SW480 (cell line): ENCODE results near the gene DAO.

ENCODE experiments used
- DNase-seq: peaks from one replicate; pipeline ENCODE4 v3.0.0-alpha.2; 2016; ENCODE audit warnings: low spot score

DAO gene

GRCh38 chr12:108918960-108919642 is 39.2 kb downstream of the DAO start:
- no peak for DNase-seq

DNA sequence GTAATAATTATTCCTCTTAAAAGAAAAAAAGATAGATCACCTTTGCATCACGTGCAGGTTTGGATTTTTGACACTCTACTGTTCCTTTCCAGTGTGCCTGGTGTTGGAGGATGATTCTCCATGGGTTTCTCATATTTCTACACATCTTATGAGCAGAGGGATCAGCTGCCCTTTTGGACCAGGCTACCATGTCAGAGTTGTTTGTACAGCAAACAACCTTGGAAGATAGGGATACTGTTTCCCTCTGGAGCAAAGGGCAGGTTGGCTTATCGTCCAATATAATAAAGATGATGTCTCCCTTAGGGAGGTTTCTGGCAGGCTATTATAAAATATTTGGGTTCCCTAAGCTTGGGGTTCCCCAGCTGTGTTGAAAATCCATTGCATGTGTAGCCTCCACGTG is 42.1 kb downstream of the DAO start:
- DNase-seq: no peak

GRCh38 chr12:108922918-108923317 is 43.0 kb downstream of the DAO start:
- DNase-seq: no peak

GRCh38 chr12:108928695-108929094 is 48.8 kb downstream of the DAO start:
- DNase-seq: no peak

DNA sequence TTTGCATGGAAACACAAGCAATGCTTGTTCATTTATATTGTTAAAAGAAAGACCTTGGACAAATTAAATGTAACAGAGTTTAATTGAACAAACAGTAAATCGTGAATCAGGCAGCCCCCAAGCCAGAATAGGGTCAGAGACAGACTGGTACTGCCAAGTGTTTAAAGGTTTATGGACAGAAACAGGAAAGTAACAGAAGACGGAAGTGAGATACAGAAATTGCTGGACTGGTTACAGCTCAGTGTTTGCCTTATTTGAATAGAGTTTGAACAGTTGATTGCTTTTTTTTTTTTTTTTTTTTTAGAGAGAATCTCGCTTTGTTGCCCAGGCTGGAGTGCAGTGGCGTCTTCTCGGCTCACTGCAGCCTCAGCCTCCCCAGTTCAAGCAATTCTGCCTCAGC is 50.3 kb downstream of the DAO start:
- no peak for DNase-seq

GRCh38 chr12:108930756-108931155 is 50.9 kb downstream of the DAO start:
- no peak for DNase-seq

- no peak for DNase-seq
Measured at GRCh38 chr12:108933949-108934348, 54.1 kb downstream of the DAO start.

DNA sequence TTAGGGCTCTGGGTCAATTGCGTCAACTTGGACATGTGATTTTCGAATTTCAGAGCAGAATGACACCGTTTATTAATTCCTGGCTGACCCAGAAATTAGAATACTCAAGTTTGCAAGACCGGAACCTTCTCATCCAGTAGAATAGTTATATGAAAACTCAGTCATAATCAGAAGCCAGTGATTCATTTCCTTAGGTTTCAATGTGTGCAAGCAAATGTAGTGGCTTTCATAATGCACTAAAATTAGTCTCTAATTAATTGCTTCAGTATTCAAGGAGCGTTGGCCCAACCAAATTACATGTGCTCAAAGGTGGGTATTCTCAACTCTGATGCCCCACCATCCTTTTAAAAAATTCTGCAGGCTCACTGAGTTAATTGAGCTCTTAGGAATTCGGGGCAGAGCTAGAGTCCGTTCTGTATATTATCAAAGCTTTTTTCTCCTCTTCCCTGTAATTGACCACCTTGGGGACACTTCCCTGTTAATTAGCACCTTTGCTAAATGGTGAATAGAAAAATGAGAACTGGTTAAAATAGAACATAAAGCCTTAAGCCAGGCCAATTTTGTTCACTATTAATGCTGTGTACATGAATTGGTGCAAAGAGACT is 55.4 kb downstream of the DAO start:
- no peak for DNase-seq

DNA sequence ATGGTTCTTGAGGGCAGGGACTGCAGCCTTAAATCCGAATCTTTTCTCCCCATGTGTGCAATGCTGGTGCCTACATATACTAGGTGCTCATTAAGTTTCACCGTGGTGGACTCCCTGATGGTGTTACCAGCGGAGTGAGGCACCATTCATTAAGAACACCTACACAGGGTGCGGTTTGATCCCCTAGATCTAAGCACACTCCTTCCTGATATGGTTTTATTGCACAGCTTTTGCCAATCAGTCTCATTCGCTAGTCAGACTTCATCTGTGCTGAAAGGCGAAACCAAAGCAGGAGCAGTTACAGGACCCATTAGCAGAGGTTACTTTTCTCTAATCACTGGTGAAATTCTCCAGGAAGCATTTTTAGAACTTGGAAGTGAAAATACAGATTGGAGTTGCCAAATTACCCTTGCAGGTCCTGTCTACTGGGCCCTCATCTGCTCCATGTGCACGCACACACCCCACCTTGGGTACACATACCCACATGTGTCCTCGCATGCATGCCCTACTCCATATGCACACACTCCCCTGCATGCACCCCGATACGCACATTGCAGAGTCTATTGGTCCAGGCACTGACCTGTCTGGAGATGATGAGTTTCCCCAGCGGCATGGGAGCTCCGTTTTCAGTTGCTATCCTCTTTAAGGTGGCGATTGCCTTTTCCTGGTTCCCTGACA is 58.5 kb downstream of the DAO start:
- no peak for DNase-seq

GRCh38 chr12:108939594-108939993 is 59.7 kb downstream of the DAO start:
- peak; percentile 48 for DNase-seq

- DNase-seq: peak; percentile 6
Measured at GRCh38 chr12:108940138-108940537, 60.2 kb downstream of the DAO start.

DNA sequence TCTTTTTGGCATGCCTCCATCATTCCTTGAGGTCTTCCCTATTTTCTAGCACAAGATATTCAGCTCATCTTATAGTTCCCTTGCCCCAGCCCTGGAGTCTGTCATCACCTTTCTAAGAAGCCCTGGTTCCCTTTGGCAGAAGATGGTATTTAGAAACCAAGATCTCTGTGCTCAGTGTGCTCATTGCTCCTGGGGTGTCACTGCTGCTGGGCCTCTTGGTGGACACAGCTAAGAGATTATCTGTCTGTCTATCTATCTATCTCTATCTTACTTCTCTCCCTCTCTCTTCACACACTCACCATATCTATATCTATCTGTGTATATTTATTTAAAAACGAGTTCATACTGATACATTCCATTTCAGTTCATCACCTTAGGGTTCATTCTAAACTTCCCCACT is 67.2 kb downstream of the DAO start:
- no peak for DNase-seq

- no peak for DNase-seq
Measured at GRCh38 chr12:108948367-108948766, 68.5 kb downstream of the DAO start.

DNA sequence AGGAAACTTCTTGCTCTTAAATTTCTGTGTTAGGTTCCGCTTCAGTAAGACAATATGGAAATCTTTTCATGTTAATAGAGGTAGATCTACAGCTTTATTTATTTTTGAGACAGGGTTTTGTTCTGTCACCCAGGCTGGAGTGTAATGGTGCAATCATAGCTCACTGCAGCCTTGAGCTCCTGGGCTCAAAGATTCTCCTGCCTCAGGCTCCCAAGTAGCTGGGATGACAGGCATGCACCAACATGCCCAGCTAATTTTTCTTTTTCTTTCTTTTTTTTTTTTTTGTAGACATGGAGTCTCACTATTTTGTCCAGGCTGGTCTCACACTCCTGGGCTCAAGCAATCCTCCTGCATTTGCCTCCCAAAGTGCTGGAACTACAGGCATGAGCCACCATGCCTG is 70.1 kb downstream of the DAO start:
- no peak for DNase-seq
